SH-SY5Y (cell line): ENCODE measurements around the gene FAM170B.

Source experiments
- GATA2 ChIP-seq: IDR thresholded peaks from 2 replicates; pipeline ENCODE4 v1.6.1; 2011; ENCODE audit warnings: mild to moderate bottlenecking, low read depth, low read length
- GATA3 ChIP-seq: IDR thresholded peaks from 2 replicates; pipeline ENCODE4 v1.6.1; 2011; ENCODE audit warnings: low read depth, mild to moderate bottlenecking, low read length, moderate library complexity

GRCh38 chr10:49139028-49139845 is 5.4 kb upstream of the FAM170B start:
- TF ChIP-seq GATA3 (no peak), GATA2 (no peak)
